Activated CD8-positive, alpha-beta memory T cell treated with anti-CD3 and anti-CD28 coated beads, Interleukin-2, amount 50 U/mL, for 24 hours (primary cell): Measurements from ENCODE around the gene FOXK1.
A peak's percentile ranks its signal among the peaks of the same experiment; 100 is the strongest.

Experiments
- DNase-seq: peaks from one replicate; pipeline ENCODE4 v3.0.0-alpha.2; 2020; ENCODE audit errors: extremely low read depth

The FOXK1 gene

GRCh38 chr7:4764402-4765007 is 82.4 kb downstream of the FOXK1 start:
- no peak for DNase-seq

GRCh38 chr7:4765776-4766490 is 83.8 kb downstream of the FOXK1 start:
- no peak for DNase-seq

GRCh38 chr7:4766666-4767519 is 84.8 kb downstream of the FOXK1 start:
- DNase-seq: no peak

GRCh38 chr7:4768597-4769569 is 86.8 kb downstream of the FOXK1 start:
- no peak for DNase-seq

GRCh38 chr7:4769761-4770160 is 87.7 kb downstream of the FOXK1 start:
- DNase-seq: no peak

- no peak for DNase-seq
These were observed 88.8 kb downstream of the FOXK1 start for GRCh38 chr7:4770886-4771285.

GRCh38 chr7:4771737-4772136 is 89.6 kb downstream of the FOXK1 start:
- no peak for DNase-seq

- DNase-seq: no peak
These were observed 90.2 kb downstream of the FOXK1 start for GRCh38 chr7:4772306-4772705.

GRCh38 chr7:4774007-4774406 is 91.9 kb downstream of the FOXK1 start:
- no peak for DNase-seq

GRCh38 chr7:4774658-4775249 is 92.7 kb downstream of the FOXK1 start:
- DNase-seq: no peak

- peak; percentile 84 for DNase-seq
These were observed 93.3 kb downstream of the FOXK1 start, which contains the start of gene AP5Z1 for GRCh38 chr7:4775250-4775847. Gene AP5Z1 (plus strand): TSS chr7:4775623. CDS start chr7:4775716, 93 bp downstream.

GRCh38 chr7:4775848-4776623 is 93.9 kb downstream of the FOXK1 start:
- no peak for DNase-seq

GRCh38 chr7:4779118-4779517 is 97.0 kb downstream of the FOXK1 start:
- no peak for DNase-seq

GRCh38 chr7:4781366-4782069 is 99.4 kb downstream of the FOXK1 start:
- no peak for DNase-seq

- no peak for DNase-seq
These were observed 100.5 kb downstream of the FOXK1 start for GRCh38 chr7:4782333-4783291.

- DNase-seq: no peak
These were observed 101.2 kb downstream of the FOXK1 start for GRCh38 chr7:4783292-4783652.

GRCh38 chr7:4783762-4784351 is 101.8 kb downstream of the FOXK1 start:
- no peak for DNase-seq

GRCh38 chr7:4784799-4785198 is 102.7 kb downstream of the FOXK1 start:
- DNase-seq: no peak
